Liver (tissue), 9 donors: ENCODE measurements around the gene USP25. TPM values are rescaled to one million over a fixed set of nuclear protein-coding genes. Genes with fewer than 3 reads are reported as not detected.

Experiments used
- DNase-seq: peaks from one replicate; pipeline ENCODE4 v3.0.0-alpha.2; 2017; ENCODE audit warnings: low spot score
- H3K27ac ChIP-seq, 2 donors: one replicate each; pipeline ENCODE4 v1.7.0; 2013; ENCODE audit warnings: inconsistent platforms in 2 of 2, low read length in 2 of 2, control low read depth in 1 of 2, low read depth in 1 of 2, mild to moderate bottlenecking in 1 of 2
- H3K27me3 ChIP-seq, 4 donors: one replicate each; pipeline versions ENCODE4 v1.6.1 to v1.7.0; 2013; ENCODE audit warnings: low read length in 3 of 4, inconsistent platforms in 1 of 4, mild to moderate bottlenecking in 1 of 4, moderate library complexity in 1 of 4; ENCODE audit not compliant: control insufficient read depth in 4 of 4, insufficient read depth in 4 of 4
- H3K36me3 ChIP-seq, 4 donors: one replicate each; pipeline versions ENCODE4 v1.6.1 to v1.7.0; 2013; ENCODE audit warnings: low read length in 3 of 4, mild to moderate bottlenecking in 3 of 4, low read depth in 1 of 4, moderate library complexity in 1 of 4; ENCODE audit not compliant: control insufficient read depth in 4 of 4, insufficient read depth in 3 of 4
- H3K4me1 ChIP-seq, 4 donors: one replicate each; pipeline versions ENCODE4 v1.6.1 to v1.7.0; 2013; ENCODE audit warnings: low read length in 3 of 4, mild to moderate bottlenecking in 3 of 4, moderate library complexity in 1 of 4; ENCODE audit not compliant: control insufficient read depth in 4 of 4, insufficient read depth in 4 of 4
- H3K4me3 ChIP-seq, 3 donors: one replicate each; pipeline versions ENCODE4 v1.6.1 to v1.7.0; 2013; ENCODE audit warnings: low read length in 3 of 3, control low read depth in 1 of 3, low read depth in 1 of 3, mild to moderate bottlenecking in 1 of 3
- H3K9ac ChIP-seq, 2 donors: one replicate each; pipeline ENCODE4 v1.7.0; 2013; ENCODE audit warnings: low read length in 2 of 2, mild to moderate bottlenecking in 2 of 2, moderate library complexity in 2 of 2, control low read depth in 1 of 2, low read depth in 1 of 2
- H3K9me3 ChIP-seq, 4 donors: one replicate each; pipeline versions ENCODE4 v1.6.1 to v1.7.0; 2013; ENCODE audit warnings: low read length in 3 of 4; ENCODE audit not compliant: control insufficient read depth in 4 of 4
- ATF3 ChIP-seq: IDR thresholded peaks from 2 replicates; pipeline ENCODE4 v1.6.1; 2016; ENCODE audit warnings: antibody characterized with exemption
- CTCF ChIP-seq: fragments of 150-350 bp; IDR thresholded peaks from 2 replicates; pipeline ENCODE4 v1.5.1; 2017; ENCODE audit warnings: improper control_type of control experiment, low read depth, low read length; ENCODE audit not compliant: missing input control
- EGR1 ChIP-seq, 2 donors: IDR thresholded peaks; 2 replicates each; pipeline ENCODE4 v1.6.1; 2016 to 2018; ENCODE audit warnings: antibody characterized with exemption in 2 of 2, low read depth in 2 of 2
- FOXA1 ChIP-seq: IDR thresholded peaks from 2 replicates; pipeline ENCODE4 v1.6.1; 2016; ENCODE audit warnings: antibody characterized with exemption
- FOXA2 ChIP-seq: IDR thresholded peaks from 2 replicates; pipeline ENCODE4 v1.6.1; 2016; ENCODE audit warnings: antibody characterized with exemption
- GABPA ChIP-seq, 2 donors: IDR thresholded peaks in 1 of 2; conservative IDR thresholded peaks in 1 of 2; 2 replicates each; pipeline ENCODE4 v1.6.1; 2016; ENCODE audit warnings: antibody characterized with exemption in 2 of 2, mild to moderate bottlenecking in 1 of 2, moderate library complexity in 1 of 2
- HNF4A ChIP-seq, 2 donors: conservative IDR thresholded peaks; 2 replicates each; pipeline ENCODE4 v1.6.1; 2016; ENCODE audit warnings: antibody characterized with exemption in 2 of 2, mild to moderate bottlenecking in 2 of 2
- HNF4G ChIP-seq: IDR thresholded peaks from 2 replicates; pipeline ENCODE4 v1.6.1; 2016; ENCODE audit warnings: antibody characterized with exemption
- MAX ChIP-seq: IDR thresholded peaks from 2 replicates; pipeline ENCODE4 v1.6.1; 2016; ENCODE audit warnings: antibody characterized with exemption
- NR2F2 ChIP-seq: IDR thresholded peaks from 2 replicates; pipeline ENCODE4 v1.6.1; 2016; ENCODE audit warnings: antibody characterized with exemption
- RAD21 ChIP-seq, 2 donors: IDR thresholded peaks; 2 replicates each; pipeline ENCODE4 v1.6.1; 2016; ENCODE audit warnings: antibody characterized with exemption in 2 of 2, mild to moderate bottlenecking in 2 of 2
- RXRA ChIP-seq, 2 donors: IDR thresholded peaks; 2 replicates each; pipeline ENCODE4 v1.6.1; 2017 to 2018; ENCODE audit warnings: antibody characterized with exemption in 2 of 2, mild to moderate bottlenecking in 1 of 2
- SP1 ChIP-seq: IDR thresholded peaks from 2 replicates; pipeline ENCODE4 v1.6.1; 2018; ENCODE audit warnings: antibody characterized with exemption, mild to moderate bottlenecking
- TAF1 ChIP-seq: conservative IDR thresholded peaks from 2 replicates; pipeline ENCODE4 v1.6.1; 2016; ENCODE audit warnings: antibody characterized with exemption, mild to moderate bottlenecking
- YY1 ChIP-seq: IDR thresholded peaks from 2 replicates; pipeline ENCODE4 v1.6.1; 2016; ENCODE audit warnings: antibody characterized with exemption, mild to moderate bottlenecking
- ZBTB33 ChIP-seq: IDR thresholded peaks from 2 replicates; pipeline ENCODE4 v1.6.1; 2016; ENCODE audit warnings: antibody characterized with exemption
- WGBS: extraction: QIAGEN DNeasy Blood & Tissue Kit; methylation state at CpG from one replicate; pipeline ENCODE4 v1.1.7; 2013; 5-methylcytosine and 5-hydroxymethylcytosine counted together
- polyA plus RNA-seq, 2 donors: library from polyadenylated mRNA; stranded (reverse) in 1 of 2; unstranded in 1 of 2; fragments of 200-250 nt in 1 of 2; fragments of >200 nt in 1 of 2; fragmentation: Nextera tagmentation in 1 of 2; extraction: Ambion mirVana in 1 of 2; gene quantifications; one replicate each; pipeline versions ENCODE4 v1.2.1 to v1.2.3, GENCODE V29; 2013 to 2015
- total RNA-seq, 2 donors: library from RNA; depleted of rRNA; stranded (reverse); fragments of >200 nt; gene quantifications; one replicate each; pipeline ENCODE4 v1.2.3, GENCODE V29; 2014
- donor health status: healthy.
- donor health status: healthy.
- donor health status: healthy.
- donor health status: healthy.
- donor health status: healthy.

Gene USP25
- total and polyA plus RNA-seq, 4 donors: 6.0 to 26.7 (median 15.3) TPM

GRCh38 chr21:15849927-15850326, 120.1 kb downstream of the USP25 start:
- no peaks in the 10 kb centered on the region for H3K4me1 ChIP-seq
- DNase-seq: no peak
- TF ChIP-seq NR2F2 (no peak), HNF4G (no peak), FOXA2 (no peak)
- 95% methylated on average over 2 of the region's 2 CpGs for WGBS
- H3K27me3 ChIP-seq: no peaks in the 10 kb centered on the region
- H3K27ac ChIP-seq: no peak overlapping the region
- no peak overlapping the region for H3K4me3 ChIP-seq
- peaks cover 0 to 2% (median 0%) of the 10 kb centered on the region in 4 donors for H3K36me3 ChIP-seq
- no peak overlapping the region for H3K9ac ChIP-seq
- no peaks in the 10 kb centered on the region for H3K9me3 ChIP-seq

GRCh38 chr21:15850645-15851044, 120.9 kb downstream of the USP25 start:
- 79% methylated on average over 1 of the region's 1 CpG for whole genome bisulfite sequencing
- peaks cover 0 to 7% (median under 1%) of the 10 kb centered on the region in 4 donors for H3K36me3 ChIP-seq
- no peak overlapping the region for H3K4me3 ChIP-seq
- no peak for DNase-seq
- H3K9ac ChIP-seq: no peak overlapping the region
- H3K9me3 ChIP-seq: no peaks in the 10 kb centered on the region
- no peaks in the 10 kb centered on the region for H3K4me1 ChIP-seq
- no peaks in the 10 kb centered on the region for H3K27me3 ChIP-seq
- TF ChIP-seq ATF3: no peak
- no peak for TF ChIP-seq FOXA1
- TF ChIP-seq SP1: no peak
- no peak for TF ChIP-seq TAF1
- no peak for TF ChIP-seq YY1
- TF ChIP-seq GABPA (IDR thresholded peaks at IDR 0.05 in 1 of 2, conservative IDR thresholded peaks at IDR 0.05 in 1 of 2): no peak
- TF ChIP-seq NR2F2: no peak
- no peak for TF ChIP-seq CTCF
- no peak for TF ChIP-seq MAX
- TF ChIP-seq EGR1 (IDR thresholded peaks at IDR 0.05; ENCODE audit: low read depth in 2 of 2): no peak
- no peak for TF ChIP-seq ZBTB33
- TF ChIP-seq RXRA (IDR thresholded peaks at IDR 0.05): no peak
- no peak for TF ChIP-seq HNF4G
- TF ChIP-seq RAD21 (IDR thresholded peaks at IDR 0.05): no peak
- H3K27ac ChIP-seq: no peak overlapping the region

GRCh38 chr21:15852146-15852545, 122.4 kb downstream of the USP25 start:
- TF ChIP-seq SP1: no peak
- no peak for TF ChIP-seq HNF4A (conservative IDR thresholded peaks at IDR 0.05)
- peaks cover 0 to 10% (median 1%) of the 10 kb centered on the region in 4 donors for H3K36me3 ChIP-seq
- WGBS: 79% methylated on average over 3 of the region's 3 CpGs
- no peak overlapping the region for H3K27ac ChIP-seq
- H3K27me3 ChIP-seq: no peaks in the 10 kb centered on the region
- H3K4me1 ChIP-seq: no peaks in the 10 kb centered on the region
- H3K4me3 ChIP-seq: no peak overlapping the region
- no peak for DNase-seq
- H3K9me3 ChIP-seq: no peaks in the 10 kb centered on the region
- H3K9ac ChIP-seq: no peak overlapping the region
